Measurements from ENCODE around the gene ACSF2.

ACSF2 gene

GRCh38 chr17:50518384-50519023 lies 92.5 kb downstream of the ACSF2 start:
- Histone ChIP-seq H3K4me1 (peaks cover 15% of the 10 kb centered on the region), H3K27me3 (no peaks in the 10 kb centered on the region), H3K36me3 (no peaks in the 10 kb centered on the region), H3K9ac (no peak overlapping the region), H3K27ac (no peak overlapping the region), H4K20me1 (no peaks in the 10 kb centered on the region), H3K4me2 (no peak overlapping the region), H3K9me3 (no peaks in the 10 kb centered on the region), H3K4me3 (no peak overlapping the region)
- TF ChIP-seq Cebpa-rat (IDR thresholded peaks at IDR 0.05) = no peak

GRCh38 chr17:50519141-50519834 lies 93.3 kb downstream of the ACSF2 start:
- Histone ChIP-seq H3K27ac (no peak overlapping the region), H3K27me3 (no peaks in the 10 kb centered on the region), H3K4me1 (peaks cover 15% of the 10 kb centered on the region), H3K9ac (no peak overlapping the region), H3K4me2 (no peak overlapping the region), H3K9me3 (no peaks in the 10 kb centered on the region), H3K36me3 (no peaks in the 10 kb centered on the region), H3K4me3 (no peak overlapping the region), H4K20me1 (no peaks in the 10 kb centered on the region)
- no peak for TF ChIP-seq Cebpa-rat (IDR thresholded peaks at IDR 0.05)

- no peaks in the 10 kb centered on the region for H3K36me3 ChIP-seq
- no peaks in the 10 kb centered on the region for H3K27me3 ChIP-seq
- H3K9me3 ChIP-seq = no peaks in the 10 kb centered on the region
- no peaks in the 10 kb centered on the region for H4K20me1 ChIP-seq
- H3K4me1 ChIP-seq = peaks cover 7% of the 10 kb centered on the region
- H3K4me3 ChIP-seq = no peak overlapping the region
- no peak overlapping the region for H3K4me2 ChIP-seq
- H3K27ac ChIP-seq = no peak overlapping the region
- TF ChIP-seq Cebpa-rat (IDR thresholded peaks at IDR 0.05) = no peak
- no peak overlapping the region for H3K9ac ChIP-seq
Observed at GRCh38 chr17:50520483-50520882, 94.5 kb downstream of the ACSF2 start.

- Histone ChIP-seq H3K4me1 (no peaks in the 10 kb centered on the region), H4K20me1 (no peaks in the 10 kb centered on the region)
Observed at GRCh38 chr17:50521514-50521913, 95.5 kb downstream of the ACSF2 start.

GRCh38 chr17:50522766-50523165 lies 96.7 kb downstream of the ACSF2 start:
- Histone ChIP-seq H3K4me3 (no peak overlapping the region), H3K4me1 (peaks cover 9% of the 10 kb centered on the region), H3K27me3 (no peaks in the 10 kb centered on the region), H3K4me2 (no peak overlapping the region), H3K36me3 (no peaks in the 10 kb centered on the region), H4K20me1 (no peaks in the 10 kb centered on the region), H3K27ac (no peak overlapping the region), H3K9ac (no peak overlapping the region), H3K9me3 (no peaks in the 10 kb centered on the region)
- TF ChIP-seq Cebpa-rat (IDR thresholded peaks at IDR 0.05) = no peak

More at GRCh38 chr17:50521514-50521913, 95.5 kb downstream of the ACSF2 start:
- Histone ChIP-seq H3K9ac (no peak overlapping the region), H3K27me3 (no peaks in the 10 kb centered on the region), H3K9me3 (no peaks in the 10 kb centered on the region), H3K27ac (no peak overlapping the region), H3K4me2 (no peak overlapping the region), H3K36me3 (no peaks in the 10 kb centered on the region), H3K4me3 (no peak overlapping the region)
- TF ChIP-seq Cebpa-rat (IDR thresholded peaks at IDR 0.05) = no peak

- Histone ChIP-seq H3K9ac (no peak overlapping the region), H3K27ac (no peak overlapping the region), H3K4me2 (no peak overlapping the region), H3K27me3 (no peaks in the 10 kb centered on the region), H3K4me3 (no peak overlapping the region), H3K36me3 (no peaks in the 10 kb centered on the region), H4K20me1 (no peaks in the 10 kb centered on the region), H3K4me1 (peaks cover 11% of the 10 kb centered on the region), H3K9me3 (no peaks in the 10 kb centered on the region)
- no peak for TF ChIP-seq Cebpa-rat (IDR thresholded peaks at IDR 0.05)
Observed at GRCh38 chr17:50523208-50523607, 97.2 kb downstream of the ACSF2 start.

Measured in BLaER1 (cell line).